Lower leg skin (tissue), 3 donors: ENCODE data around the gene CERK.

ENCODE experiments used
- POLR2A ChIP-seq, 2 donors: fragments of 450-650 bp; IDR thresholded peaks; one replicate each; pipeline ENCODE4 v1.6.1; 2016 to 2017; ENCODE audit warnings: antibody characterized with exemption in 2 of 2, mild to moderate bottlenecking in 1 of 2, moderate library complexity in 1 of 2
- TF ChIP-seq, protein P1 (sequence below), 3 donors: fragments of 450-650 bp; IDR thresholded peaks; one replicate each; pipeline ENCODE4 v1.5.1; 2016; ENCODE audit warnings: antibody characterized with exemption in 3 of 3, mild to moderate bottlenecking in 3 of 3, moderate library complexity in 2 of 3

DNA sequence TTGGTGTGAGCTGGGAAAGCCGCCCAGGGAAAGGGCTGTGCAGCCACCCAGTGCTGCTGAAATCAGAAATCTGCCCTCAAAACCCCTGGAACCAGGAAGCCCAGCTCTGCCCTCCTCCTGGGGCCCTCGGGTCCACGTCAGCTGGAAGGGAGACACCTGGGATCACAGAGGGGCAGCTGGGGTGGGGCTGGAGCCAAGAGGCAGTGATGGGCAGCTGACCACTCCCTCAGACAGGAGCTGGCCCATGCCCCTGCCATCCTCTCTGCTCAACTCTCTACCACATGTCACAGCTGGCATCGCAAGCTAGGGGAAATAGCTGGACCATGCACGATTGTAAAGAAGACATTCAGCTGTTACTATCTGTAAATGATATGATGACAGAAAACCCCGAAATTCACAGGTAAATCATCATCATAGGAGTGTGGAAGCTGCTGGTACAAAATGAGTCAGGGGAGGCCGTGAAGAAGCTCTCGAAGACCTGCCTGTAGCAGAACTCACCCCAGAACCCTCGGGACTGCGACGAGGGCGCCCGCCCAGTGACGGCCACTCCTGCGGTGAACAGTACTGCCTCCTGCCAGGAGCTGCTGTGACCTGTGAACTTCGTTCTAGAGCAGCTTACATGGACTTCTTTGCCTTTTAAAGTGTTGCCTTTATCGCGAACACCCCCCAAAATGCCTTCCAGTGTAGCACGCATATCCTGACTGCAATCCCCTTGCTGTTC, 55.9 kb downstream of the CERK start:
- TF ChIP-seq, protein P1, sequence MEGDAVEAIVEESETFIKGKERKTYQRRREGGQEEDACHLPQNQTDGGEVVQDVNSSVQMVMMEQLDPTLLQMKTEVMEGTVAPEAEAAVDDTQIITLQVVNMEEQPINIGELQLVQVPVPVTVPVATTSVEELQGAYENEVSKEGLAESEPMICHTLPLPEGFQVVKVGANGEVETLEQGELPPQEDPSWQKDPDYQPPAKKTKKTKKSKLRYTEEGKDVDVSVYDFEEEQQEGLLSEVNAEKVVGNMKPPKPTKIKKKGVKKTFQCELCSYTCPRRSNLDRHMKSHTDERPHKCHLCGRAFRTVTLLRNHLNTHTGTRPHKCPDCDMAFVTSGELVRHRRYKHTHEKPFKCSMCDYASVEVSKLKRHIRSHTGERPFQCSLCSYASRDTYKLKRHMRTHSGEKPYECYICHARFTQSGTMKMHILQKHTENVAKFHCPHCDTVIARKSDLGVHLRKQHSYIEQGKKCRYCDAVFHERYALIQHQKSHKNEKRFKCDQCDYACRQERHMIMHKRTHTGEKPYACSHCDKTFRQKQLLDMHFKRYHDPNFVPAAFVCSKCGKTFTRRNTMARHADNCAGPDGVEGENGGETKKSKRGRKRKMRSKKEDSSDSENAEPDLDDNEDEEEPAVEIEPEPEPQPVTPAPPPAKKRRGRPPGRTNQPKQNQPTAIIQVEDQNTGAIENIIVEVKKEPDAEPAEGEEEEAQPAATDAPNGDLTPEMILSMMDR (IDR thresholded peaks at IDR 0.05): no peak
- TF ChIP-seq POLR2A (IDR thresholded peaks at IDR 0.05): no peak
